Activated gamma-delta T cell treated with Interleukin-2 at 50 U/mL for 16 hours (primary cell): ENCODE measurements around the gene TTC28.

Experiments
- DNase-seq: peaks from one replicate; pipeline ENCODE4 v3.0.0-alpha.2; 2020

The TTC28 gene

GRCh38 chr22:27933186-27933983 is 746.3 kb downstream of the TTC28 start:
- DNase-seq = no peak

DNA sequence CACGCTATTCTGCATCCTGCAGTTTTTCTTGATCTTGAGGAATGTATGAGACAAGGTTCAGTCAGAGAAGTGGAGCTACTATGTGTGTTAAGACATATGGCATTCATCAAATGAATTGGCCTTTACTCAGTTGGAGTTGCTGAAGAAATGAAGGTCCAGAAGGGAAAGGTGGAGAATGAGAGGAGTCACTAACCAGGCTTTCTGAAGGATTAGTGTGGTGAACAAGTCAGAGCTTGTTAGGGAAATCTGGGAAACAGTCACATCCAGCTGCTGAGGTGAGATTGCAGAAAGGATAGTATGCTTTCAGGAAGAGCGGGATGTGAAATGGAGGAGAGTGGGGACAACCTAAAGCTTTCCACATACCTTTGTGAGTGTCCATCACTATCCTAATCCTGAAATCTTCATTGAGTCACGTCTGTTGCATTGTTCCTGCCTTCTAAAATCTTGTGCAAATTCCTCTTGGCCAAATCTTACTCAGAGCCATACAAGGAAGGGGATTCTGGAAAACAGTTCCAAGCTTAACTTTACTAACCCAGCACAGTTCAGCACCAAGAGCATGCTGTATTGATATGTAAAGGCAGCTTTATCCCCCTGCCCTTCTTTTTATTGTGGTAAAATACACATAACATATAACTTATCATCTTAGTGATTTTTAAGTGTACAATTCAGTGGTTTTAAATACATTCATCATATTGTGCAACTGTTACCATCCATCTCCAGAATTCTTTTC is 749.1 kb downstream of the TTC28 start:
- no peak for DNase-seq
